Upper lobe of left lung (tissue), 4 donors: Measurements from ENCODE around the gene NANP.

Experiments used
- POLR2A ChIP-seq, 4 donors: fragments of 450-650 bp; IDR thresholded peaks; one replicate each; pipeline ENCODE4 v1.5.1; 2016 to 2017; ENCODE audit warnings: antibody characterized with exemption in 4 of 4, mild to moderate bottlenecking in 2 of 4
- POLR2AphosphoS5 ChIP-seq, 2 donors: sonication (generic); formaldehyde crosslinking; IDR thresholded peaks; one replicate each; pipeline ENCODE4 v1.5.1; 2017; ENCODE audit warnings: antibody characterized with exemption in 2 of 2
- TF ChIP-seq, protein P1 (sequence below), 6 experiments: fragments of 450-650 bp in 4 of 6; fragments of 200-600 bp in 2 of 6; sonication (generic) in 2 of 6; IDR thresholded peaks; one replicate each; pipeline ENCODE4 v1.5.1; 2016 to 2019; ENCODE audit warnings: antibody characterized with exemption in 6 of 6

DNA sequence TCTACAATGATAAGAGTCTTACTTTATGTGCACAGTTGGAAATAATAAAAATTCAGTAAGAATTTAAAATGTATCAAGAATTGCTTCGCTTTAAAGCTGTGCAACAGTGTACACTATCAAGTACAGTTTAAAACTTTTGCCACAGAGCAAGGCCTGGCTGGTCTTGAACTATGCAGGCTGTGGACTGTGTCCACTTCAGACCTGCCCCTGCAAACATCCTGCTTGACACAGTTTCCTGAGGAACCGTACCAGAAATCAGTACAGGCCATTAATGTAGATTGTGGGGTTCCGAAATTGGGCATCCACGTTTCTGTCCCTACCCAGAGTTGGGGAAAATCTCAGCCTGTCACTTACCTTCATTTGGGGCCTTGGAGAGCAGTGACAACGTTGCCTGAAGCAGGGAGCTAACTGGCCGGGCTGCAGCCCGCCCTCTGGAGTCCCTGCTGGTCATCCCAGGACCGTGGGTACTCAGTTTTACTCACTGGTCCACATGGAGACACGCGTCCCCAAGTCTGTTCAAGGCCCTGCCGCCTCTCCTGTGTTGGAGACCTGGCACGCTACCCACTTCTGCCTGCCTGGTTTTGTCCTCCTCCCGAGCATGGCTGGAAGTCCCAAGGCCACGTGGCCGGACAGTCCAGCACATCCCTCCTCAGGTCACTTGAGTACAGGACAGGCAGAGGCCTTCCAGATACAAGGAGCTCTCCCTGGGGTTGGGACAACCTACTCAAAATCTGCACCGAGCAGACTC is 46.9 kb downstream of the NANP start:
- TF ChIP-seq, protein P1, sequence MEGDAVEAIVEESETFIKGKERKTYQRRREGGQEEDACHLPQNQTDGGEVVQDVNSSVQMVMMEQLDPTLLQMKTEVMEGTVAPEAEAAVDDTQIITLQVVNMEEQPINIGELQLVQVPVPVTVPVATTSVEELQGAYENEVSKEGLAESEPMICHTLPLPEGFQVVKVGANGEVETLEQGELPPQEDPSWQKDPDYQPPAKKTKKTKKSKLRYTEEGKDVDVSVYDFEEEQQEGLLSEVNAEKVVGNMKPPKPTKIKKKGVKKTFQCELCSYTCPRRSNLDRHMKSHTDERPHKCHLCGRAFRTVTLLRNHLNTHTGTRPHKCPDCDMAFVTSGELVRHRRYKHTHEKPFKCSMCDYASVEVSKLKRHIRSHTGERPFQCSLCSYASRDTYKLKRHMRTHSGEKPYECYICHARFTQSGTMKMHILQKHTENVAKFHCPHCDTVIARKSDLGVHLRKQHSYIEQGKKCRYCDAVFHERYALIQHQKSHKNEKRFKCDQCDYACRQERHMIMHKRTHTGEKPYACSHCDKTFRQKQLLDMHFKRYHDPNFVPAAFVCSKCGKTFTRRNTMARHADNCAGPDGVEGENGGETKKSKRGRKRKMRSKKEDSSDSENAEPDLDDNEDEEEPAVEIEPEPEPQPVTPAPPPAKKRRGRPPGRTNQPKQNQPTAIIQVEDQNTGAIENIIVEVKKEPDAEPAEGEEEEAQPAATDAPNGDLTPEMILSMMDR (IDR thresholded peaks at IDR 0.05), result no peak
- TF ChIP-seq POLR2AphosphoS5 (IDR thresholded peaks at IDR 0.05) (no peak), POLR2A (IDR thresholded peaks at IDR 0.05) (no peak)
